Fibroblast of villous mesenchyme (primary cell): Measurements from ENCODE around the gene RSPO1. TPM values are rescaled to one million over a fixed set of nuclear protein-coding genes. Genes with fewer than 3 reads are reported as not detected.

Source experiments
- DNase-seq: peaks from one replicate; pipeline ENCODE4 v3.0.0-alpha.2; 2010; ENCODE audit warnings: low read depth
- H3K4me3 ChIP-seq: 2 replicates; pipeline ENCODE4 v1.5.1; 2011; ENCODE audit warnings: low read depth, mild to moderate bottlenecking, low read length
- total RNA-seq: library from RNA; depleted of rRNA; stranded (reverse); fragments of >200 nt; gene quantifications from 2 replicates; pipeline ENCODE4 v1.2.3, GENCODE V29; 2012
- TF ChIP-seq, protein P1 (sequence below): IDR thresholded peaks from 2 replicates; pipeline ENCODE4 v1.5.1; 2012; ENCODE audit warnings: low read depth, mild to moderate bottlenecking, low read length; ENCODE audit not compliant: insufficient read depth

RSPO1 gene
- total RNA-seq, 1 donor = not detected

DNA sequence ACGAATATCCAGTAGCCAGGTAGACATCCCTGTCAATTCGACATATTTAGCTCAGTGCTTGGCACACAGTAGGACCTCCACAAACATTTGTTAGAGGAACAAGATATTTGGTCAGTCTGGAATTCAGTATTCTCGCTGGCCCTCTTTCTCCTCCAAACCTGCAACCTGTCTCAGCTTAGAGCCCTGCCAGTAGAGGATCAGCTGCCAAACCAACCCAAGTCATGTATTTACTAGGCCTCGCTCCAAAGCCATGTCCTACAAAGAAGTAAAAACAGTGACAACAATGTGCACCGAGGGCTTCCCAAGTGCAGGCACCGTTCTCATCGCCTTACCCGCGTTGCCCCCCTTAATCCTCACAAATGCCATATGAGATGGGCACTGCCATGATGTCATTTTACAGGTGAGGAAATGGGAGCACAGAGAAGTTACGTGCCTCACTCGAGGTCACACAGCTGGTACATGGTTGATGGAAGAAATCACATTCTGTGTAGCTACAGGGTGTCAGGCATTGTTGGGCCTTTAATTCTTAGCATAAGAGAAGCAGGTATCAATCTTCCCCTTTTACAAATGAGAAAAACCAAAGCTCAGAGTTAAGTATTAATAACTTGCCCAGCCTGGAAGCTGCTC lies 31.7 kb upstream of the RSPO1 start:
- TF ChIP-seq, protein P1, sequence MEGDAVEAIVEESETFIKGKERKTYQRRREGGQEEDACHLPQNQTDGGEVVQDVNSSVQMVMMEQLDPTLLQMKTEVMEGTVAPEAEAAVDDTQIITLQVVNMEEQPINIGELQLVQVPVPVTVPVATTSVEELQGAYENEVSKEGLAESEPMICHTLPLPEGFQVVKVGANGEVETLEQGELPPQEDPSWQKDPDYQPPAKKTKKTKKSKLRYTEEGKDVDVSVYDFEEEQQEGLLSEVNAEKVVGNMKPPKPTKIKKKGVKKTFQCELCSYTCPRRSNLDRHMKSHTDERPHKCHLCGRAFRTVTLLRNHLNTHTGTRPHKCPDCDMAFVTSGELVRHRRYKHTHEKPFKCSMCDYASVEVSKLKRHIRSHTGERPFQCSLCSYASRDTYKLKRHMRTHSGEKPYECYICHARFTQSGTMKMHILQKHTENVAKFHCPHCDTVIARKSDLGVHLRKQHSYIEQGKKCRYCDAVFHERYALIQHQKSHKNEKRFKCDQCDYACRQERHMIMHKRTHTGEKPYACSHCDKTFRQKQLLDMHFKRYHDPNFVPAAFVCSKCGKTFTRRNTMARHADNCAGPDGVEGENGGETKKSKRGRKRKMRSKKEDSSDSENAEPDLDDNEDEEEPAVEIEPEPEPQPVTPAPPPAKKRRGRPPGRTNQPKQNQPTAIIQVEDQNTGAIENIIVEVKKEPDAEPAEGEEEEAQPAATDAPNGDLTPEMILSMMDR = no peak
- no peak for DNase-seq
- no peak overlapping the region for H3K4me3 ChIP-seq

DNA sequence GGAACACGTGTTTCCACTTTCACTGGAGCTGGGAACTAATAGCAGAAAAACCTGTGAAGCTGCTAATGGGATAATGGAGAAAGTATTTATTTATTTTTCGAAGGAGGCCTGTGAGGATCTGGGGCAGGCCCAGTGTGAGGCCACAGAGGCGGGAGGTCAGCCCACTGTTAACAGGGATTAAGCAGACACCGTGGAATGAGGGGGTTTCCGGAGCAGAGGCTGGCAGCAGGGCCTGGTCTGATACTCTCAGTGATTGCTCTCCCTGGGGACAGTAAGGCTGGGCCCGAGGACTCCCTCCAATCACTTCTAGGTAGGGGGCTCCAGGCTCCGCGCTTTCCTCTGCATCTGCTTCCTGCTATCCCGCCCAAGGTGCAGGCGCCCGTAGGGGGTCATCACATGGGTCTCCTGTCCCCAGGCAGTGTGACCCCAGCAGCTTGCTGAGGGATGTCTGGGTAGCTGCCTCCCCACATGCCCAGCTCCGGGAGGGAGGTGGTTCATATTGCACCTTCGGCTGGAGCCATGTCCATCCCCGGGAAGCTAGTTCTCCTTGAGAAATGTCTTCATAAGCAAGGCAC lies 28.8 kb upstream of the RSPO1 start:
- no peak overlapping the region for H3K4me3 ChIP-seq
- no peak for DNase-seq
- TF ChIP-seq, protein P1 = no peak

DNA sequence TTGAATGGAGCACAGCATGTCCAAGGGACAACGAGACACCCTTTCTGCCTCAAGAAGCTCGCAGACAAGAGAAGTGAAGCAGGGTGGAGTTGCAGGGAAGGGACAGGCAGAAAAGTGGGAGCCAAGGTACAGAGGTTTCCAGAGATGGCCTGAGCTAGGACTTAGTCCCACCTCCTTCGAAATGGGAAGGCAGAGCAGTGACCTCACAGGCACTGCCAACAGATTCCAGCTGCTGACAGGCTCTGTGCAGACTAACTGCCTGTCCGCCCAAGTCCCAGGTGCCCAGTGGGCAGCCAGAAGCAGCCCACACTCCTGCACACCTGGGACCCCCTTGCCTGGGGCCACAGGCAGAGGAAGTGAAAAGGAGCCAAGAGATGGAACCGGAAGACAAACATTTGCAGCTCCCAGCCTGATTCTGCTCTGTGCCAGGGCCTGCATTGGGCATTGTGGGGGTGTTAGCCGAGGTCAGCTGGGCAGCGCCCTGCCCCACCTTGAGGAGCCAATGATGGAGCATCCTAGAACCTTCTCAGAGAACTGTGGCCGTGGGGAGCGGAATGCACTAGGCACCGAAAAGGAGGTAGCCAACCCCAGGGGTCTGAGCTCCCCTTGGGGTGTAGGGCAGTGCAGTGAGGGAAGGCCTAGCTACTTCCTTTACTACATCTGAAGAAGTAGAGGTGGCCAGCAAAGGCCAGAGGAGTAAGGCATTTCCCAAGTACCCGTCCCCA lies 27.5 kb upstream of the RSPO1 start:
- TF ChIP-seq, protein P1 = no peak
- H3K4me3 ChIP-seq = no peak overlapping the region
- DNase-seq = no peak

DNA sequence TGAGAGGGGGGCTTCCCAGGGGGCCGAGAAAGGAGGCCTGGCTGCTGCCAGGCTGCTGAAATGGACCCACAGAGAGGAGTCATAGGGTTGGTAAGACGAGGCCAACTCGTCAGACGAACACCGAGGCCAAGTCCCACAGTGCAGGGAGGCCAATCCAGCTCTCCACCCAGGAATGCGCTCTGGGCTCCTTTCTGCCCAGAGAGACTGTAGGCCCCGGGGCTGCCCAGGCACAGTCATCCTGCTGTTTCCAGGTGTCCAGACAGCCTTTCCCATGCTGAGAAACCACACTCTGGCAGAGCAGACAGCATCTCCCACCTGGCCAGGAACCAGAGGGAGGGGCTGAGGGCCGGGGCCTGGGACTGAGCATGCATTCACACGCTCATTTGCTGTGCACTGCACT lies 26.7 kb upstream of the RSPO1 start:
- TF ChIP-seq, protein P1 = no peak
- no peak for DNase-seq
- H3K4me3 ChIP-seq = no peak overlapping the region

DNA sequence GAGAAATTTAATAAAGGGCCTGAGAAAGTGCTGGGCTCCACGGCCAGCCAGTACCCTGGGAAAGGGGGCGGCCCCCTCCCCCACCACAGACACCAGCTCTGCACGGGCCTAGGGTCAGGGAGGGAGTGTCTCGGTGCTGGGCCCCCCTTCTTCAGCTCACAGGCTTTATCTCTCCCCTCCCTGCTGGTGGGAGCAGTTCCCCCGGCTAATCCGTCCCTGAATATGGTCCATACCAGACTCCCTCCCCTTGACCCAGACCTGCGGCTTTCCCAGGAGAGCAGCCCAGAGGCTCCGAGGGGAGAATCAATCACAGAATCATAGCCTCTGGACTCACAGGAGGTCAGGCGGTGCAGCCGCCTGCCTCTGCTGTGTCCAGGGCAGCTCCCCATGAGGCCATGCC lies 26.0 kb upstream of the RSPO1 start:
- no peak for DNase-seq
- TF ChIP-seq, protein P1 = no peak
- no peak overlapping the region for H3K4me3 ChIP-seq

DNA sequence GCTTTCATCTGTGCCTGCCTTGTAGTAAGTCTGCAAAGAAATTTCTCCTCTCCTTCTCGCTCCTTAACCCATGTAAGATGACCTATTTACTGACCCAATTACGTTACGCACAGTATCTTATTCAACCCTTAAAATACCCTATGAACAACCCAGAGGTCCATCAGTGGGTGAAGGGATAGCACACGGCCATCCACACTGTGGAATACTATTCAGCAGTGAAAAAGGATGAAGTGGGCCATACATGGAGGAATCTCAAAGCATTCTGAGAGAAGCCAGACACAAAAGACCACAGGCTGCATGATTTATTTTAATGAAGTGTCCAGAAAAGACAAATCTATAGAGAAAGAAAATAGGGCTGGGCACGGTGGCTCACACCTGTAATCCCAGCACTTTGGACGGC lies 23.8 kb upstream of the RSPO1 start:
- H3K4me3 ChIP-seq = no peak overlapping the region
- TF ChIP-seq, protein P1 = no peak
- no peak for DNase-seq
